ENCODE measurements around the gene SEPTIN14.
"Not testable (repeated sequence)": the region's sequence is repeated elsewhere in the genome, so short reads cannot be mapped to it uniquely, and the experiment has no call there.

The SEPTIN14 gene

DNA sequence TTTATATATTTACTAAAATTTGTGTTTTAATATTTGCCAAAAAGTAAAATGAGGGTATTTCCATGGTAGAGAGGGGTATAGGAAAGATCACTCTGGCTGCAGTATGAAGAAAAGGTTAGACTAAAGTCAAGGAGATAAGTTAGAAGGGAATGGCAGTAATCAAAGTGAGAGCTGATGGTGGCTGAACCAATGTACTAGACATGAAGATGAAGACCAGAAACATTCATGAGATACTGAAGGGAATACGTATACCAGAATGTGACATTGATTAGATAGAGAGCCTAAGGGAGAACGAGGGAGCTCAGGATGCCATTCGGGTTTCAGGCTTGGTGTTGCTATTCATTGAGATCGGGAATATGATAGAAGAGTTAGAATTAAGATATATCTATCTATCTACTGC lies 32.5 kb upstream of the SEPTIN14 start:
- no peak overlapping the region for H4K8ac ChIP-seq (ENCODE audit: low read length)
- H3K36me3 ChIP-seq (ENCODE audit: control insufficient read depth in 1 of 2, insufficient read depth in 2 of 2, low read depth in 1 of 2, low read length in 2 of 2) = no peaks in the 10 kb centered on the region
- no peaks in the 10 kb centered on the region for H3K27me3 ChIP-seq (ENCODE audit: control insufficient read depth in 1 of 2, insufficient read depth in 1 of 2, low read length in 2 of 2)
- no peak overlapping the region for H4K91ac ChIP-seq (ENCODE audit: low read length)
- no peak overlapping the region for H3K27ac ChIP-seq (ENCODE audit: low read length, poor library complexity, severe bottlenecking)
- no peak overlapping the region for H2BK120ac ChIP-seq (ENCODE audit: low read depth, low read length)
- no peak overlapping the region for H3K23ac ChIP-seq (ENCODE audit: low read length in 2 of 2)
- H3K18ac ChIP-seq (ENCODE audit: low read depth in 1 of 2, low read length in 2 of 2) = no peak overlapping the region
- no peak for DNase-seq
- H3K9ac ChIP-seq (ENCODE audit: low read length) = no peak overlapping the region
- no peaks in the 10 kb centered on the region for H3K4me1 ChIP-seq (ENCODE audit: control insufficient read depth, insufficient read depth, low read depth, low read length)
- no peak overlapping the region for H2AFZ ChIP-seq (ENCODE audit: low read depth, low read length)
- no peak overlapping the region for H3K4me3 ChIP-seq (ENCODE audit: insufficient read depth in 1 of 2, low read depth in 1 of 2, low read length in 2 of 2)
- H3K4ac ChIP-seq (ENCODE audit: low read depth in 1 of 2, low read length in 2 of 2) = no peak overlapping the region
- 97% methylated on average over 2 of the region's 4 CpGs for WGBS
- no peak overlapping the region for H3K4me2 ChIP-seq (ENCODE audit: low read length, poor library complexity, severe bottlenecking)
- no peak overlapping the region for H2BK5ac ChIP-seq (ENCODE audit: low read depth, low read length, poor library complexity, severe bottlenecking)
- no peak overlapping the region for H2AK5ac ChIP-seq (ENCODE audit: low read length, severe bottlenecking)
- no peak overlapping the region for H2BK15ac ChIP-seq (ENCODE audit: low read depth, poor library complexity, severe bottlenecking)
- peaks cover 4% of the 10 kb centered on the region for H3K79me1 ChIP-seq (replicated peaks; ENCODE audit: low read length, poor library complexity, severe bottlenecking)
- H2BK12ac ChIP-seq (ENCODE audit: low read length in 2 of 2) = no peak overlapping the region
- H3K14ac ChIP-seq (ENCODE audit: low read length in 2 of 2) = no peak overlapping the region
- no peaks in the 10 kb centered on the region for H3K9me3 ChIP-seq (ENCODE audit: control insufficient read depth, low read length)

DNA sequence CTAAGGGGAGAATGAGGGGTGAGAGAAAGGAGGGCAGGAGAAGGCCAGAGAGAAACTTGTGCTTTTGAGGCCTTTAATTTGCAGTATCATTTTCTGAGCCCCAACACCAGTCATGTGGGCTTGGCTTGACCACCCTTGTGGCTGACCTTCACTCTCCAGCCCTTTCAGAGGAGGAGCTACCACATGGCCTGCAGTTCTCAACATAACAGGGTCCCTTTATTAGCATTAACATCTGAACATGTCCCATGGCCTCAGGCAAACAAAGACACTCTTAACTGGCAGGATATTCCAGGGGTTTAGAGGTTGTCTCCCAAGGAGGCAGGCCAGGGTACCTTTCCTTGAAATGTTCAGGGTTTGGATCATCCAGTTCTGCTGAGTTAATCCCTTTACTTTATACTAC lies 31.4 kb upstream of the SEPTIN14 start:
- Histone ChIP-seq H3K27me3 (ENCODE audit: control insufficient read depth in 1 of 2, insufficient read depth in 1 of 2, low read length in 2 of 2) (no peaks in the 10 kb centered on the region), H3K4me2 (ENCODE audit: low read length, poor library complexity, severe bottlenecking) (no peak overlapping the region), H3K4ac (ENCODE audit: low read depth in 1 of 2, low read length in 2 of 2) (no peak overlapping the region), H2BK120ac (ENCODE audit: low read depth, low read length) (no peak overlapping the region), H2AFZ (ENCODE audit: low read depth, low read length) (no peak overlapping the region), H2BK12ac (ENCODE audit: low read length in 2 of 2) (no peak overlapping the region), H3K79me1 (replicated peaks; ENCODE audit: low read length, poor library complexity, severe bottlenecking) (peaks cover 8% of the 10 kb centered on the region), H4K91ac (ENCODE audit: low read length) (no peak overlapping the region), H3K18ac (ENCODE audit: low read depth in 1 of 2, low read length in 2 of 2) (no peak overlapping the region), H2BK5ac (ENCODE audit: low read depth, low read length, poor library complexity, severe bottlenecking) (no peak overlapping the region), H3K36me3 (ENCODE audit: control insufficient read depth in 1 of 2, insufficient read depth in 2 of 2, low read depth in 1 of 2, low read length in 2 of 2) (no peaks in the 10 kb centered on the region), H3K14ac (ENCODE audit: low read length in 2 of 2) (no peak overlapping the region), H3K9ac (ENCODE audit: low read length) (no peak overlapping the region), H3K23ac (ENCODE audit: low read length in 2 of 2) (no peak overlapping the region), H3K27ac (ENCODE audit: low read length, poor library complexity, severe bottlenecking) (no peak overlapping the region), H3K4me1 (ENCODE audit: control insufficient read depth, insufficient read depth, low read depth, low read length) (no peaks in the 10 kb centered on the region), H2AK5ac (ENCODE audit: low read length, severe bottlenecking) (no peak overlapping the region), H3K9me3 (ENCODE audit: control insufficient read depth, low read length) (no peaks in the 10 kb centered on the region), H4K8ac (ENCODE audit: low read length) (no peak overlapping the region), H2BK15ac (ENCODE audit: low read depth, poor library complexity, severe bottlenecking) (no peak overlapping the region), H3K4me3 (ENCODE audit: insufficient read depth in 1 of 2, low read depth in 1 of 2, low read length in 2 of 2) (no peak overlapping the region)
- no peak for DNase-seq

DNA sequence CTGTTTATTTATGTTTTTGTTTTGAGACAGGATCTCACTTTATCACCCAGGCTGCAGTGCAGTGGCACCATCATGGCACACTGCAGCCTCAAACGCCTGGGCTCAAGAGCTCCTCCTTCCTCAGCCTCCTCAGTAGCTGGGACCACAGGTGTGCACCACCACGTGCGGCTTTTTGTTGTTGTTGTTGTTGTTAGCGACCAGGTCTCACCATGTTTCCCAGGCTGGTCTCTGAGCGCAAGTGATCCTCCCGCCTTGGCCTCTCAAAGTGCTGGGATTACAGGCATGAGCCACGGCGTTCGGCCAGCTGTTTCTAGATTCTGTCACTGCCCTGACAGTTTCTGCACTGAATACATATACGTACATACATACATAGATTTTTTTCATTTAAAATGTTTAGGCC lies 25.8 kb upstream of the SEPTIN14 start:
- not testable (repeated sequence) for H3K9me3 ChIP-seq (ENCODE audit: control insufficient read depth, low read length); H3K27ac ChIP-seq (ENCODE audit: low read length, poor library complexity, severe bottlenecking); H3K23ac ChIP-seq (ENCODE audit: low read length in 2 of 2); H2BK5ac ChIP-seq (ENCODE audit: low read depth, low read length, poor library complexity, severe bottlenecking); H3K79me1 ChIP-seq (replicated peaks; ENCODE audit: low read length, poor library complexity, severe bottlenecking); H3K36me3 ChIP-seq (ENCODE audit: control insufficient read depth in 1 of 2, insufficient read depth in 2 of 2, low read depth in 1 of 2, low read length in 2 of 2); H3K27me3 ChIP-seq (ENCODE audit: control insufficient read depth in 1 of 2, insufficient read depth in 1 of 2, low read length in 2 of 2); H2BK15ac ChIP-seq (ENCODE audit: low read depth, poor library complexity, severe bottlenecking); H4K91ac ChIP-seq (ENCODE audit: low read length); H3K4me1 ChIP-seq (ENCODE audit: control insufficient read depth, insufficient read depth, low read depth, low read length); H2BK12ac ChIP-seq (ENCODE audit: low read length in 2 of 2); H2BK120ac ChIP-seq (ENCODE audit: low read depth, low read length); H4K8ac ChIP-seq (ENCODE audit: low read length); H2AFZ ChIP-seq (ENCODE audit: low read depth, low read length); H3K4ac ChIP-seq (ENCODE audit: low read depth in 1 of 2, low read length in 2 of 2); H2AK5ac ChIP-seq (ENCODE audit: low read length, severe bottlenecking)
- Histone ChIP-seq H3K14ac (ENCODE audit: low read length in 2 of 2) (peak overlapping the region in 1 of 2 experiments; percentile 15), H3K9ac (ENCODE audit: low read length) (peak overlapping the region; percentile 85), H3K18ac (ENCODE audit: low read depth in 1 of 2, low read length in 2 of 2) (peak overlapping the region in 1 of 2 experiments; percentile 24), H3K4me2 (ENCODE audit: low read length, poor library complexity, severe bottlenecking) (peak overlapping the region; percentile 61), H3K4me3 (ENCODE audit: insufficient read depth in 1 of 2, low read depth in 1 of 2, low read length in 2 of 2) (peak overlapping the region in 1 of 2 experiments; percentile 82)
- 75% methylated on average over 10 of the region's 10 CpGs for WGBS
- peak; percentile 2 for DNase-seq

DNA sequence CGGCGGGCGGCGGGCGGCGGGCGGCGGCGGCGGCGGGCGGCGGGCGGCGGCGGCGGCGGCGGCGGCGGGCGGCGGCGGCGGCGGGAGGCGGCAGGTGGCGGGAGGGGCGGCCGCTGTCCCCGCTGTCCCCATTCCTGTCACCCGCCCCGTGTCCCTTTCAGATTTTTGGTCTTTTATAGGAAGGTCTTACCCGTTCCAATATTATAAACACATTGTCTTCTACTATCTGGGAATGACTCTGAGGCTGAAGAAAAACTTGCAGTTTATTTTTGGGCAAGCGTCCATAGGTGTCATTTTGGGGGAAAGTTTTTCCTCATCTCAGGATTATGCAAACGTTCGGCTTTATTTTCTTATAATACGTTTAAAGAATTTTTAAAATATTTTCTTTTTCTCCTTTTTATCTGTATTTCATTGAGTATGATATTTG lies 25.3 kb upstream of the SEPTIN14 start:
- no peak overlapping the region for H2BK5ac ChIP-seq (ENCODE audit: low read depth, low read length, poor library complexity, severe bottlenecking)
- WGBS = no CpG with 5 or more reads among the region's 38 CpGs
- H2AK5ac ChIP-seq (ENCODE audit: low read length, severe bottlenecking) = no peak overlapping the region
- H3K9me3 ChIP-seq (ENCODE audit: control insufficient read depth, low read length) = no peaks in the 10 kb centered on the region
- no peak overlapping the region for H3K18ac ChIP-seq (ENCODE audit: low read depth in 1 of 2, low read length in 2 of 2)
- H3K4me2 ChIP-seq (ENCODE audit: low read length, poor library complexity, severe bottlenecking) = peak overlapping the region; percentile 61
- H3K79me1 ChIP-seq (replicated peaks; ENCODE audit: low read length, poor library complexity, severe bottlenecking) = peaks cover 8% of the 10 kb centered on the region
- H2AFZ ChIP-seq (ENCODE audit: low read depth, low read length) = no peak overlapping the region
- no peak overlapping the region for H2BK120ac ChIP-seq (ENCODE audit: low read depth, low read length)
- no peak overlapping the region for H4K91ac ChIP-seq (ENCODE audit: low read length)
- peak; percentile 12 for DNase-seq
- H3K4ac ChIP-seq (ENCODE audit: low read depth in 1 of 2, low read length in 2 of 2) = no peak overlapping the region
- peak overlapping the region; percentile 85 for H3K9ac ChIP-seq (ENCODE audit: low read length)
- H3K14ac ChIP-seq (ENCODE audit: low read length in 2 of 2) = no peak overlapping the region
- H3K23ac ChIP-seq (ENCODE audit: low read length in 2 of 2) = no peak overlapping the region
- no peaks in the 10 kb centered on the region for H3K27me3 ChIP-seq (ENCODE audit: control insufficient read depth in 1 of 2, insufficient read depth in 1 of 2, low read length in 2 of 2)
- no peak overlapping the region for H2BK12ac ChIP-seq (ENCODE audit: low read length in 2 of 2)
- H4K8ac ChIP-seq (ENCODE audit: low read length) = no peak overlapping the region
- H3K4me1 ChIP-seq (ENCODE audit: control insufficient read depth, insufficient read depth, low read depth, low read length) = peaks cover 6% of the 10 kb centered on the region
- peak overlapping the region; percentile 43 for H3K27ac ChIP-seq (ENCODE audit: low read length, poor library complexity, severe bottlenecking)
- H3K36me3 ChIP-seq (ENCODE audit: control insufficient read depth in 1 of 2, insufficient read depth in 2 of 2, low read depth in 1 of 2, low read length in 2 of 2) = no peaks in the 10 kb centered on the region
- peak overlapping the region; percentile 57 to 82 for H3K4me3 ChIP-seq (ENCODE audit: insufficient read depth in 1 of 2, low read depth in 1 of 2, low read length in 2 of 2)
- no peak overlapping the region for H2BK15ac ChIP-seq (ENCODE audit: low read depth, poor library complexity, severe bottlenecking)
